Mucosa of stomach (tissue), 1 donor: ENCODE measurements around the gene ZWILCH.
A peak's percentile ranks its signal among the peaks of the same experiment; 100 is the strongest.

ENCODE experiments used
- H3K27me3 ChIP-seq: one replicate; pipeline ENCODE4 v1.7.0; 2013; ENCODE audit warnings: mild to moderate bottlenecking, low read length; ENCODE audit not compliant: control insufficient read depth, insufficient read depth
- H3K36me3 ChIP-seq: one replicate; pipeline ENCODE4 v1.7.0; 2013; ENCODE audit warnings: low read length; ENCODE audit not compliant: control insufficient read depth, insufficient read depth
- H3K4me1 ChIP-seq: one replicate; pipeline ENCODE4 v1.7.0; 2013; ENCODE audit warnings: mild to moderate bottlenecking, low read length; ENCODE audit not compliant: control insufficient read depth, insufficient read depth
- H3K4me3 ChIP-seq: one replicate; pipeline ENCODE4 v1.7.0; 2013; ENCODE audit warnings: low read length
- H3K9ac ChIP-seq: one replicate; pipeline ENCODE4 v1.7.0; 2013; ENCODE audit warnings: mild to moderate bottlenecking, low read length, moderate library complexity
- H3K9me3 ChIP-seq: one replicate; pipeline ENCODE4 v1.7.0; 2013; ENCODE audit warnings: mild to moderate bottlenecking, low read length, moderate library complexity; ENCODE audit not compliant: control insufficient read depth
- donor health status: Pancreatic carcinoma.

Gene ZWILCH

GRCh38 chr15:66563566-66564110 is 58.5 kb downstream of the ZWILCH start:
- Histone ChIP-seq H3K4me1 (no peaks in the 10 kb centered on the region), H3K27me3 (peaks cover 3% of the 10 kb centered on the region), H3K36me3 (no peaks in the 10 kb centered on the region), H3K4me3 (no peak overlapping the region), H3K9me3 (no peaks in the 10 kb centered on the region), H3K9ac (no peak overlapping the region)

GRCh38 chr15:66564136-66565041 is 59.3 kb downstream of the ZWILCH start:
- no peak overlapping the region for H3K9ac ChIP-seq
- no peak overlapping the region for H3K4me3 ChIP-seq
- H3K27me3 ChIP-seq = peaks cover 3% of the 10 kb centered on the region
- H3K4me1 ChIP-seq = no peaks in the 10 kb centered on the region
- no peaks in the 10 kb centered on the region for H3K36me3 ChIP-seq
- H3K9me3 ChIP-seq = no peaks in the 10 kb centered on the region

- no peak overlapping the region for H3K4me3 ChIP-seq
- no peak overlapping the region for H3K9ac ChIP-seq
- peaks cover 3% of the 10 kb centered on the region for H3K27me3 ChIP-seq
- no peaks in the 10 kb centered on the region for H3K36me3 ChIP-seq
- no peaks in the 10 kb centered on the region for H3K9me3 ChIP-seq
- H3K4me1 ChIP-seq = no peaks in the 10 kb centered on the region
Observed at GRCh38 chr15:66565141-66565641, 60.1 kb downstream of the ZWILCH start.

GRCh38 chr15:66565741-66566144 is 60.6 kb downstream of the ZWILCH start, which contains the start of gene LCTL:
LCTL (minus strand) TSS chr15:66565998; CDS start chr15:66565365, 633 bp downstream.
- Histone ChIP-seq H3K36me3 (no peaks in the 10 kb centered on the region), H3K4me1 (no peaks in the 10 kb centered on the region), H3K9ac (no peak within 1 kb of the TSS), H3K4me3 (no peak within 1 kb of the TSS), H3K27me3 (peaks cover 3% of the 10 kb centered on the region), H3K9me3 (no peaks in the 10 kb centered on the region)

- Histone ChIP-seq H3K9me3 (no peaks in the 10 kb centered on the region), H3K9ac (peak overlapping the region; percentile 9), H3K4me1 (no peaks in the 10 kb centered on the region), H3K36me3 (no peaks in the 10 kb centered on the region), H3K4me3 (no peak overlapping the region), H3K27me3 (peaks cover 3% of the 10 kb centered on the region)
Observed at GRCh38 chr15:66566963-66567531, 61.9 kb downstream of the ZWILCH start.

GRCh38 chr15:66567897-66568296 is 62.8 kb downstream of the ZWILCH start:
- Histone ChIP-seq H3K27me3 (peaks cover 3% of the 10 kb centered on the region), H3K9me3 (no peaks in the 10 kb centered on the region), H3K4me1 (no peaks in the 10 kb centered on the region), H3K9ac (no peak overlapping the region), H3K4me3 (no peak overlapping the region), H3K36me3 (no peaks in the 10 kb centered on the region)

GRCh38 chr15:66569461-66570137 is 64.5 kb downstream of the ZWILCH start:
- Histone ChIP-seq H3K27me3 (peaks cover 3% of the 10 kb centered on the region), H3K9ac (no peak overlapping the region), H3K4me3 (no peak overlapping the region), H3K36me3 (no peaks in the 10 kb centered on the region), H3K9me3 (no peaks in the 10 kb centered on the region), H3K4me1 (no peaks in the 10 kb centered on the region)

GRCh38 chr15:66570327-66570726 is 65.2 kb downstream of the ZWILCH start:
- H3K9me3 ChIP-seq = no peaks in the 10 kb centered on the region
- H3K36me3 ChIP-seq = no peaks in the 10 kb centered on the region
- peaks cover 3% of the 10 kb centered on the region for H3K27me3 ChIP-seq
- H3K4me3 ChIP-seq = no peak overlapping the region
- H3K9ac ChIP-seq = no peak overlapping the region
- no peaks in the 10 kb centered on the region for H3K4me1 ChIP-seq

- peaks cover 3% of the 10 kb centered on the region for H3K27me3 ChIP-seq
- no peaks in the 10 kb centered on the region for H3K36me3 ChIP-seq
- no peaks in the 10 kb centered on the region for H3K9me3 ChIP-seq
- H3K4me3 ChIP-seq = no peak overlapping the region
- H3K9ac ChIP-seq = no peak overlapping the region
- H3K4me1 ChIP-seq = no peaks in the 10 kb centered on the region
Observed at GRCh38 chr15:66570842-66571478, 65.8 kb downstream of the ZWILCH start.

GRCh38 chr15:66572146-66572545 is 67.0 kb downstream of the ZWILCH start:
- Histone ChIP-seq H3K36me3 (no peaks in the 10 kb centered on the region), H3K4me1 (no peaks in the 10 kb centered on the region), H3K9me3 (no peaks in the 10 kb centered on the region)

GRCh38 chr15:66573348-66573718 is 68.2 kb downstream of the ZWILCH start:
- H3K9ac ChIP-seq = no peak overlapping the region
- H3K9me3 ChIP-seq = no peaks in the 10 kb centered on the region
- H3K4me1 ChIP-seq = no peaks in the 10 kb centered on the region
- no peak overlapping the region for H3K4me3 ChIP-seq
- no peaks in the 10 kb centered on the region for H3K36me3 ChIP-seq
- no peaks in the 10 kb centered on the region for H3K27me3 ChIP-seq

More at GRCh38 chr15:66572146-66572545, 67.0 kb downstream of the ZWILCH start:
- Histone ChIP-seq H3K4me3 (no peak overlapping the region), H3K27me3 (no peaks in the 10 kb centered on the region), H3K9ac (no peak overlapping the region)
